Loucy (cell line): ENCODE data around the gene CELSR1.

ENCODE experiments used
- H2AFZ ChIP-seq: fragments of 200-600 bp; sonication (generic); 2 replicates; pipeline ENCODE4 v1.6.0; 2016; ENCODE audit warnings: antibody characterized with exemption, mild to moderate bottlenecking, low read length, moderate library complexity
- H3F3A ChIP-seq: fragments of 200-600 bp; 2 replicates; pipeline ENCODE4 v1.6.0; 2016; ENCODE audit warnings: antibody characterized with exemption, low read depth, mild to moderate bottlenecking
- H3K27me3 ChIP-seq: fragments of 200-600 bp; sonication (generic); 2 replicates; pipeline ENCODE4 v1.6.1; 2014; ENCODE audit warnings: low read length, mild to moderate bottlenecking; ENCODE audit not compliant: insufficient read depth, poor library complexity, severe bottlenecking
- H3K36me3 ChIP-seq: fragments of 200-600 bp; sonication (generic); 2 replicates; pipeline ENCODE4 v1.6.1; 2016; ENCODE audit warnings: low read length; ENCODE audit not compliant: insufficient read depth
- H3K4me1 ChIP-seq: fragments of 200-600 bp; sonication (generic); 2 replicates; pipeline ENCODE4 v1.5.1; 2014; ENCODE audit warnings: low read length, mild to moderate bottlenecking; ENCODE audit not compliant: insufficient read depth, poor library complexity, severe bottlenecking
- H3K4me2 ChIP-seq: fragments of 200-600 bp; sonication (generic); 2 replicates; pipeline ENCODE4 v1.6.0; 2014; ENCODE audit warnings: antibody characterized with exemption, low read length, low read depth, mild to moderate bottlenecking; ENCODE audit not compliant: poor library complexity, severe bottlenecking
- H3K4me3 ChIP-seq: fragments of 200-600 bp; sonication (generic); 2 replicates; pipeline ENCODE4 v1.5.1; 2014; ENCODE audit warnings: low read length, mild to moderate bottlenecking, mixed read lengths; ENCODE audit not compliant: poor library complexity, severe bottlenecking
- H3K79me2 ChIP-seq: fragments of 200-600 bp; sonication (generic); 2 replicates; pipeline ENCODE4 v1.6.1; 2014; ENCODE audit warnings: low read length; ENCODE audit not compliant: insufficient read depth
- H3K9ac ChIP-seq: fragments of 200-600 bp; sonication (generic); 2 replicates; pipeline ENCODE4 v1.6.0; 2014; ENCODE audit warnings: mild to moderate bottlenecking, low read depth, low read length, moderate library complexity; ENCODE audit not compliant: poor library complexity, severe bottlenecking
- H3K9me2 ChIP-seq: fragments of 200-600 bp; sonication (generic); replicated peaks from 2 replicates; pipeline ENCODE4 v1.6.1; 2016; ENCODE audit warnings: low read depth, low read length, mixed read lengths
- H3K9me3 ChIP-seq: fragments of 200-600 bp; sonication (generic); 2 replicates; pipeline ENCODE4 v1.6.1; 2014; ENCODE audit warnings: mild to moderate bottlenecking, antibody characterized with exemption, low read length, low read depth; ENCODE audit not compliant: insufficient read depth
- H4K20me1 ChIP-seq: fragments of 200-600 bp; sonication (generic); 2 replicates; pipeline ENCODE4 v1.6.0; 2014; ENCODE audit warnings: antibody characterized with exemption, low read length, mild to moderate bottlenecking; ENCODE audit not compliant: insufficient read depth, poor library complexity, severe bottlenecking
- EZH2phosphoT487 ChIP-seq: fragments of 200-600 bp; IDR thresholded peaks from 2 replicates; pipeline ENCODE4 v1.6.1; 2018; ENCODE audit warnings: antibody characterized with exemption, mild to moderate bottlenecking, moderate library complexity, borderline replicate concordance
- TF ChIP-seq, protein P1 (sequence below): fragments of 200-600 bp; sonication (generic); conservative IDR thresholded peaks from 2 replicates; pipeline ENCODE4 v1.5.1; 2014; ENCODE audit warnings: mild to moderate bottlenecking, antibody characterized with exemption, low read length

The CELSR1 gene

DNA sequence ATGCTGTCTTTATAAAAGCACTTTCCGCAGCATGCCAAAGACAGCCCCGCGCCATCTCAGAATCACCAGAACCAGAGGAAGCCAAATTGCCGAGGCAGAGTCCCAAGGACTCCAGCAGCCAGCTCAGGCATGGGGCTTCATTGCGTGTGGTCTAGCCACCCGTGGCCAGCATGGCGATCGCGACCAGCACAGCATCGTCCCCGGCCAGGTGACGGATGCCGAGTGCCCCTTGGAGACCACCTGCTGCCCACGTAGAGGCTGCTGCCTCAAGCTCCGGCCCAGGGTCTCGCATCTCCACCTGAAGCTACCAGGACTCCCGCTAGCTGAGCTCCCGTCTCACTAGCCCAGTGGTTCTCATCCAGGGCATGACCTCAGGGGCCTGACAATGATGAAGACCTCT, 109.2 kb downstream of the CELSR1 start:
- Histone ChIP-seq H3K4me3 (no peak overlapping the region), H3K36me3 (no peaks in the 10 kb centered on the region), H3F3A (no peaks in the 10 kb centered on the region), H3K4me2 (no peak overlapping the region), H3K79me2 (no peaks in the 10 kb centered on the region), H4K20me1 (no peaks in the 10 kb centered on the region), H3K9me2 (no peaks in the 10 kb centered on the region), H3K9ac (no peak overlapping the region), H3K27me3 (no peaks in the 10 kb centered on the region), H2AFZ (no peak overlapping the region), H3K9me3 (no peaks in the 10 kb centered on the region), H3K4me1 (no peaks in the 10 kb centered on the region)
- no peak for TF ChIP-seq EZH2phosphoT487
- TF ChIP-seq, protein P1, sequence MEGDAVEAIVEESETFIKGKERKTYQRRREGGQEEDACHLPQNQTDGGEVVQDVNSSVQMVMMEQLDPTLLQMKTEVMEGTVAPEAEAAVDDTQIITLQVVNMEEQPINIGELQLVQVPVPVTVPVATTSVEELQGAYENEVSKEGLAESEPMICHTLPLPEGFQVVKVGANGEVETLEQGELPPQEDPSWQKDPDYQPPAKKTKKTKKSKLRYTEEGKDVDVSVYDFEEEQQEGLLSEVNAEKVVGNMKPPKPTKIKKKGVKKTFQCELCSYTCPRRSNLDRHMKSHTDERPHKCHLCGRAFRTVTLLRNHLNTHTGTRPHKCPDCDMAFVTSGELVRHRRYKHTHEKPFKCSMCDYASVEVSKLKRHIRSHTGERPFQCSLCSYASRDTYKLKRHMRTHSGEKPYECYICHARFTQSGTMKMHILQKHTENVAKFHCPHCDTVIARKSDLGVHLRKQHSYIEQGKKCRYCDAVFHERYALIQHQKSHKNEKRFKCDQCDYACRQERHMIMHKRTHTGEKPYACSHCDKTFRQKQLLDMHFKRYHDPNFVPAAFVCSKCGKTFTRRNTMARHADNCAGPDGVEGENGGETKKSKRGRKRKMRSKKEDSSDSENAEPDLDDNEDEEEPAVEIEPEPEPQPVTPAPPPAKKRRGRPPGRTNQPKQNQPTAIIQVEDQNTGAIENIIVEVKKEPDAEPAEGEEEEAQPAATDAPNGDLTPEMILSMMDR = no peak

DNA sequence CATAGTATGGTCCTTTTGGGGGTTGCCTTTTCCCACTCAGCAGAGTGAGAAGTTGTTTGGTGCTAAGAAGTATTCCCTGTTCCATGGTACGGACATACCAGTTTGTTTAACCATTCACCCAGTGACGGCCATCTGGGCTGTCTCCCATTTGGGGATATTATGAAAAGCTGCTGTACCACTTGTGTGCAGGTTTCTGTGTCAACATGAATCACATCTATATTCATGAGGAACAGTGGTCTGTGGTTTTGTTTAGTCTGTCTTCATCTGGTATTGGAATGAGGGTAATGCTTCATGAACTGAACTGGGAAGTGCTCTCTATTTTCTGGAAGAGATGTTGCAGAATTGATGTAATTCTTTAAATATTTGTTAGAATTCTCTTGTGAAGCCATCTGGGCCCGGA, 112.4 kb downstream of the CELSR1 start:
- H3K9me2 ChIP-seq = no peaks in the 10 kb centered on the region
- H3K4me2 ChIP-seq = no peak overlapping the region
- H3K79me2 ChIP-seq = no peaks in the 10 kb centered on the region
- H3K9me3 ChIP-seq = no peaks in the 10 kb centered on the region
- TF ChIP-seq EZH2phosphoT487 = no peak
- TF ChIP-seq, protein P1 = no peak
- H3K9ac ChIP-seq = no peak overlapping the region
- H3F3A ChIP-seq = no peaks in the 10 kb centered on the region
- no peaks in the 10 kb centered on the region for H3K36me3 ChIP-seq
- H3K27me3 ChIP-seq = no peaks in the 10 kb centered on the region
- no peaks in the 10 kb centered on the region for H4K20me1 ChIP-seq
- H3K4me1 ChIP-seq = no peaks in the 10 kb centered on the region
- no peak overlapping the region for H2AFZ ChIP-seq
- no peak overlapping the region for H3K4me3 ChIP-seq

DNA sequence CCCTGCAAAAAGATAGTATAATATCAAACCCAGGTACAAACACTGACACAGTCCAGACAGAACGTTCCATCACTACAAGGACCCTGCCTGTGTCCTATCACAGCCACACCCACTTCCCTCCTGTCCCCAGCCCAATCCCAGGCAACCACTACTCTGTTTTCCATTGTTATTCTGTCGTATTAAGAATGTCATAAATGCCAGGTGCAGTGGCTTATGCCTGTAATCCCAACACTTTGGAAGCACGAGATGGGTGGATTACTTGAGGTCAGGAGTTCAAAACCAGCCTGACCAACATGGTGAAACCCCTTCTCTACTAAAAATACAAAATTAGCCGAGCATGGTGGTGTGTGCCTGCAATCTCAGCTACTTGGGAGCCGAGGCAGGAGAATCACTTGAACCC, 112.9 kb downstream of the CELSR1 start:
- H3F3A ChIP-seq = no peaks in the 10 kb centered on the region
- H3K9me3 ChIP-seq = no peaks in the 10 kb centered on the region
- H4K20me1 ChIP-seq = no peaks in the 10 kb centered on the region
- H3K79me2 ChIP-seq = no peaks in the 10 kb centered on the region
- no peak overlapping the region for H3K4me2 ChIP-seq
- H3K9ac ChIP-seq = no peak overlapping the region
- no peaks in the 10 kb centered on the region for H3K9me2 ChIP-seq
- H2AFZ ChIP-seq = no peak overlapping the region
- TF ChIP-seq, protein P1 = no peak
- no peak for TF ChIP-seq EZH2phosphoT487
- H3K4me3 ChIP-seq = no peak overlapping the region
- H3K27me3 ChIP-seq = no peaks in the 10 kb centered on the region
- H3K36me3 ChIP-seq = no peaks in the 10 kb centered on the region
- no peaks in the 10 kb centered on the region for H3K4me1 ChIP-seq
